ENCODE data around the gene DIO2. TPM values are rescaled to one million over a fixed set of nuclear protein-coding genes. Genes with fewer than 3 reads are reported as not detected.

The DIO2 gene
- not detected for total RNA-seq

DNA sequence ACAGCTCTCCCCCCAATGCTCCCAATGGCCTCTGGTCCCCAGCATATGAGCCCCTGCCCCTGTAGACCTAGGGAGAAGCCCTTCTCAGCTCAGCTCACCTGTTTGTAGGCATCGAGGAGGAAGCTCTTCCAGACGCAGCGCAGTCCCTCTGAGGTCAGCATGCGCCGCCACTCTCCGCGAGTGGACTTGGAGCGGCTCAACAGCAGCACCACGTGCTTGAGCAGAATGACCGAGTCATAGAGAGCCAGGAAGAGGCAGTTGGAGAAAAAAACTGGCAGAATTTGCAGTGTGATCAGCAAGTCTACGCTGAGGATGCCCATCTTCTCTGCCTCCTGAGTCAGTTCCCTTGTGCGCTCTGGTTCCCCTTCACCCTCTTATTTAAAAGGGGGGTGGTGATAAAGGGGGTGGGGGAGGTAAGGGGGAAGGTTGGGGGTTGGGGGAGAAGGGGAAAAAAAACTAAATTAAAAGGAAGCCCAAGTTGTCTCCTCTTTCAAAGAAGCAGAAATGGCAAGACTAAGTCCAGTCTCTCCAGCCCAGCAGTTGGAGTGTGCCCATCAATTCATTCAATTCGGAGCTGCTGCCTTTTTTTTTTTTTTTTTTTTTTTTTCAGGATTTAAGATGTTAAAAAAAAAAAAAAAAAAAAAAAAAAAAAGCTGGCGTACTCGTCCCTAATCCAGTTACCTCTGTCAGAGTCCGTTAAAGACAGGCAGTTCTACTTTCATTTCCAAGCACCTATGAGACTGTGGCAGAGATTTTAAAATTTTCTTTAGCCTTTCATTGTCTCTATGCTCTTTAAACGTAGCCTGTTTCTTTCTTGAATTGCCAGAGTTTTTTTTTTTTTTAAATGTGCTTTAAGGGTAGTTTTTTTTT is at the start of gene DIO2:
Gene DIO2 (minus strand): TSS at position 352 of the 870 bp plus-strand sequence. CDS start 32 bp downstream, at position 320.

